Stimulated activated CD4-positive, alpha-beta T cell treated with anti-CD3 and anti-CD28 coated beads, TNF-alpha, amount 100 ng/mL, for 1 hour (primary cell): ENCODE results near the gene HDLBP.
"Not testable (repeated sequence)": the region's sequence is repeated elsewhere in the genome, so short reads cannot be mapped to it uniquely, and the experiment has no call there.

Experiments used
- DNase-seq, 3 donors: peaks; one replicate each; pipeline ENCODE4 v3.0.0-alpha.2; 2020; ENCODE audit warnings: low read depth in 3 of 3, low spot score in 1 of 3

HDLBP gene

DNA sequence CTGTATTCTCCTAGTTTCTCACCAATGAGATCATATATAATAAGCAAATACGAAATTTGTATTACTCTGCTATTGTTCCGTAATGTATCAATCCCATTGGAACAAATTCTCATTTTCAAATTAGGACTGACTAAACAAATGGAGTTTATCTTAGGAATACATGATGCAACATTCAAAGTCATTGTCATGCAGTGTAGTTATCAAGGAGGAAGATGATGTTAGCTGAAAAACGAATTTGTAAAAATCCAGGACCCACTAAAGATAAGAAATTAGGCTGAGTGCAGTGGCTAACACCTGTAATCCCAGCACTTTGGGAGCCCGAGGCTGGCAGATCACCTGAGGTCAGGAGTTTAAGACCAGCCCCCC lies 15.1 kb upstream of the HDLBP start:
- no peak for DNase-seq

DNA sequence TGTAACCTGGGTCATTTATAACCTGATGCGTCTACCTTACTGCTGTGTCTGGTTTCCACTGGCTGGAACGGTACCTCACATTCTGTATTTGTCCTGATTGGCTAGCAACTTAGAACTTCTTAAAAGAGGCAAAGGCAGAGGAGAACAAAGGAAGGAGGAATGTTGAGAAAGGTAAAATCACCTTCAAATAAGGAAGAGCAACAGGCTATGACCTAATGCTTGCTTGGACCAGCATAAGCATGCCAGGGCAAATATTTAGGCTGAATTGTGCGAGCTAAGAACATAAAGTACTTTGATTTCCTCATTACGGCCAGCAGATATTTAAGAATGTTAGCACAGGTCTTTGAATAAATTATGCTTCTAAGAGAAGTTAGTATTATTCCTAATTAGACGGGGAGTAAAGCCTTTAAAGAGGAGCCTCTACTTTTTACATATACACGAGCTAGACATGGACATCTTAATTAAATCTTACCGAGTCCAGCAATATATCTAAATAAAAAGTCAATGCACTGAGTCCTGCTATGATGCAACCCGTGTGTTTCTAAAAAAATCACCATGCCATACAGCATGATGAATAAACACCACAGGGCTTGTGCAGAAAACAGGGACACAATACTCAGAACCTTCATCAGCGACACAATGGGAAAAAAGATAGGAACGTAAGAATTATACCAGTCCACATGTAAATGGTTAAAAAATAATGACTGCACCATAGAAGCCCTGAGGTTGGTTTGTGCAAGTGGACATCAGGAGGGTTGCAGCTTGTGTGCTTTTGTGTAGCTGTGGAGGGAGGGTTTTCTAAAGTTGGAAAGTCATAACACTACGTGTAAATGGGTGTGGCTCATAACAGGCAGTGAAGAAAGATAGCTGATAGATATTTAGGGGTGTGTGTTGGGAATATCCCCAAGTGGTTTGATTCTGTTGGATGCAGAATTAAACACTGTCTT lies 14.5 kb upstream of the HDLBP start:
- no peak for DNase-seq

DNA sequence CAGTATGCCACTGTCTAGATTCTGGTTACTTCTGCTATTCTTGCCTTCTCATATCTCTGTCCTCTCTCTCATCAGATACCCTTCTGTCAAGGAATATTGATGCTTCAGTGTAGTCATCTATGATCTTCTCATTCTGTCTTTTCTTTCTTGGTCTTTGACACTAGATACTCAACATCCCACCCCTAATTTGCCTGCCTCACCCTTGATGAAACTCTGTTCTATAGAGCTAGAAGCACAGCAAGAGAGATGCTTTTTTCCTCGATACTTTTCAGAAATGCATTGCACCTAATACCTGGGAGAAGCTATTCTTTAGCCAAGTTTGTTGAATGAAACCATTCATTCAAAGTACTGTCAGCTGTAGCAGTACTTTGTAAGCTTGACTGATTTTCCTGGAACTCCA lies 9.8 kb upstream of the HDLBP start:
- DNase-seq = no peak

DNA sequence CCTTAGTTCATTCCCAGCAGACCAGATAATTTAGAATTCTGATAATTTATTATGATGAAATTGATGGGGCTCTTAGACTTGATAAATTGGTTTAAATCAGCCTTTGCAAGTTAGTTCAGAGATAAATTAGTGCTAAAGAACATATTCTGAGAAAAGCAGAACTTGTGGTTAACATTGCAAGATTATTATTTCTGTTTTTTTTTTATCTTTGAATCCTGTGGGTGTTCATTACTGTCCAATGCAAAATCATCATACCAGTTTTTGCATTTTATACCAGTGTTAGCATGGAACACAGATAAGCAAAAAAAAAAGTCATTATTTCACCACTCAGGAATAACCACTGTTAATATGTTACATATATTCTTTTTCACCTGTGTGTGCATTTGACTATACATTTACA lies 9.3 kb upstream of the HDLBP start:
- DNase-seq = no peak

DNA sequence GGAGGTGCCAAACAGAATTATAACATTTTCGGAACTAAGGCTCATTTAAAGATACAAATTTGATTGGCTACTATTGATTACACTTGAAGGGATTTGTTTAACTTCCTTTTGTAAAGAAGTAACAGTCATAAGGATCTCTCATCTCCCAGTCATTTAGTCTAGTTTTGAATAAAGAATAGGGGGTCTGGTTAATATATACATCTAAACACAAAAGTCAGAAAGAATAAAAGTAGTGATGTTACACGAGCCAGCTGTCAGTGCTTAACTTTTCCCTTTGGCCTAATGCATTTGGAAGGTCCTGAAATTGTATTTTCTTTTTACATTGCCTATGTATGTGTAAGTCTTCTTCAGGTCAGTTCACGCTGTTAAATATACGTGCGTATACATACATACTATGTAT lies 8.3 kb upstream of the HDLBP start:
- no peak for DNase-seq

DNA sequence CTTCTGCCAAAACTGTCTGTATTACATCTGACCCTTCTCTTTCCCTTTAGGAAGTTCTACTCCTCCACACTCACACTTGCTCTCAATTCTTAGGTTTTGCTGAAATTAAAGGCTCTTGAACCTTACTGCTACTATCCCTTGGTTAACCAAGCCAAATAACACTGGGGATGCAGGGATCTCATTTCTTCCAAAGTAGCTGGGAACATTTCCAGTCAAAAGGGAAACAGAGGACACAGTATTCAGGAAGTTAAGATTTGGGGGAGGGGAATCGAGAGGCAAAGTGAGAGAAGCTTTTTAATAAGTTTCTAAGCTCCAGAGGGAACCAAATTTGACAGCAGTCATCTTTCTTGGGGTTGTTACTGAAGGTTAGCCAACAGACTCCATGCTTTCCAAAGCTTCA lies 6.4 kb upstream of the HDLBP start:
- DNase-seq = no peak

DNA sequence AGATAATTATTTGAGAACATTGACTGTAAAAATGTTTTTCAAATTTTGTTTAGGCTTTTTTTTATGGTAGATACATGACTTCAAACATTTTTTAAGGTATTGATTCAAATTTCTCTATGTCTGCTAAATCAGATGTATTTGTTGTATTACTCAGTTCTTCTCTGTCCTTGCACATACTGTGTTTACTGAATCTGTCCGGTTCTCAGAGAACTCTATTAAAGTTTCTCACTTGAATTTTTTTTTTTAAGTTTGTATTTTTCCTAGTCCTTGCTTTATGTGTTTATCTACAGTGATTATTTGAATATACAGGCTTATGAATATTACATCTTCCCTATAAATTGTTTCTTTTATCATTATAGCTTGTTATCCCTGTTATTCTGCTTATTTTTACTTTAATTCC lies 5.6 kb upstream of the HDLBP start:
- no peak for DNase-seq

DNA sequence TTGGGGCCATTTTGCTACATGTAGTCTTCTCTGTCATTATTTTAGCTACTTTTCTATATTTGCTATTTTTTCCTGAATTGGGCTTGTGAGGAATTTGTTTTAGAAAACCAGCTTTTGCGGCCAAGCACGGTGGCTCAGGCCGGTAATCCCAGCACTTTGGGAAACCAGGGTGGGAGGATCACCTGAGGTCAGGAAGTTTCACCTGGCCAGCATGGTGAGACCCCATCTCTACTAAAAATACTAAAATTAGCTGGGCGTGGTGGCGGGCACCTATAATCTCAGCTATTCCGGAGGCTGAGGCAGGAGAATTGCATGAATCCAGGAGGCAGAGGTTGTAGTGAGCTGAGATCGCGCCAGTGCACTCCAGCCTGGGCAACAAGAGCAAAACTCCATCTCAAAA lies 4.9 kb upstream of the HDLBP start:
- no peak for DNase-seq

DNA sequence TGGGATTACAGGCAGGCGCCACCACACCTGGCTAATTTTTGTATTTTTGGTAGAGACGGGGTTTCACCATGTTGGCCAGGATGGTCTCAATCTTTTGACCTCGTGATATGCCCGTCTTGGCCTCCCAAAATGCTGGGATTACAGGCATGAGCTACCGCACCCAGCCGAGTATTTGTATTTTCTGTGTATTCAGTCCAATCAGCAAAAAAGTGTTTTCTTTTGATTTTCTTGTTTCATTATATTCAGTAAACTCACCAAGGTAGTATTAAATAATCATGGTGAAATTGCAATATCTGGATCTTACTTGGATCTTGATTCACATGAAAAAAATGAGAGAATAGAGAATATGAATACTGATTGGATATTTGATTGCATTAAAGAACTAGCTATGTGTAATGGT lies 3.4 kb upstream of the HDLBP start:
- DNase-seq = not testable (repeated sequence)

DNA sequence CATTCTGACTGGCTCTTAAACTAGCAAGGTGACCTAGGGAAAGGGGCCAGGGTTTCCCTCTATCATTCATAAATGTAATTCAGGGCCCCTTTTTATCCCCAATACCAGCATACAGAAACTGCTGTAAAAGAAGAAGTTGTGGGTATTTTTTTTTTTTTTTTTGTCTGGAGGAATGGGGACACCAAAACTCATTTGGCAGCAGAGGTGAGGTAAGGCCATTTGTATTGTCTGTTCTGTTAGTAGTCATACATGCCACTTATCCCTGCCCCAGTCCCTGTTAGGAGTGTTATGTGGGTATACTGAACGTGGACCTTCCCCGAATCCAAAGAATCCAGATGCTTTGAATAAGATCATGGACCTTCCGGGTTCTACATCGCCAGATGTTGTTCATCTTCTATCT lies 1.9 kb upstream of the HDLBP start:
- DNase-seq = no peak

DNA sequence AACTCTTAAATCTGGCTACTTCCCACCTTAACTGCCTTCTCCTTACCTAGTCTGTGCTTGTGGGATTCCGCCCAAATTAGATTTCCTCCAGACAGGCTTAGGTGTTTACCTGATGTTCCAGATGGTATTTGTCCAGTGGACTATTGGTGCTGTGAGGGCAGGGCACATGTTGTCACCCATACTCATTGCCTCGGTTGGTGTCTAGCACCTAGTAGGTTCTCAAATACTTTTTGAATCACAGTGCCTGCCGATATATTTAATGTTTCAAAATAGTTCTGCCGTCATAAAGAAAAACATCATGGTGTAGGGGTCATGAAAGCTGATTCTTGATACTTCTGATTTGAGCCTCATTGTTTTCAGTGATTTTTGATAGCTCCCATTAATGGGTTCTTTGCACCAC lies 1.4 kb upstream of the HDLBP start:
- no peak for DNase-seq

DNA sequence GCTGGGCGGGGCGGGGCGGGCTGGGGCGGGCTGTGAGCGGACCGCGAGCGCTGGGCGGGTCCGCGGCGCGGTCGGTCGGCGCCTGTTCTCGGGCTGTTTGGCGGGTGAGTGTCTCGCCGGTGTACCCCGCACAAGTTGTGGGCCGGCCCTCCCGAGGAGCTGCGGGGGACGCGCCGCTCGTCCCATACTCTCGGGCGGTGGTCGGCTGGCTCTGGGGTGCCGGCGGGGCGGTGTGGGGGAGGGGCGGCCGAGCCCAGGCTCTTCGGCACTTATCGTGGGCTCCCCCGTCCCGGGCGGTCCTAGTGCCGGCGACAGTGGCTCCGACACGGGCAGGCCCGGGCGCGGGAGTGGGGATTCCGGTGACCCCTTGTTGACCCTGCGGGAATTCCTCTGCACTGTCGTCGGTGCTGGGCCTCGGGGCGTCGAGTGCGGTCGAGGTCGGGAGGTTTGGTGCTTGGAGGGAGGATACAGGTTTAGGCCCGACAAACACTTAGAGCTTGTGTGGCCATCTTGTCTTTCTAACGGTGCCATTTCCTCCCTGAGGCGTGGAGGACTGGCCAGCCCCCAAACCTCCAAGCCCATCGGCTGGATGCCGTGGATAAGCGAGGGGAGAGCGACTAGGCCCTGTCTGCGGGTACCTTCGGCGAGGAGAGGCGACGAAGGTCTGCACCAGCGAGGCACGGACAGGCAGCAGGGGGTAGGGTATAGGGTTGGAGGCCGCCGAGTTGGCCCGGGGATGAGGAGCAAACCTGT lies 583 bp upstream of the HDLBP start, which contains the start of gene SEPTIN2:
SEPTIN2 (plus strand) TSS at position 47 of the 753 bp plus-strand sequence. CDS start 8,308 bp downstream, outside the sequence.
- peak in 2 of 3 donors; percentile 40 to 65 for DNase-seq

DNA sequence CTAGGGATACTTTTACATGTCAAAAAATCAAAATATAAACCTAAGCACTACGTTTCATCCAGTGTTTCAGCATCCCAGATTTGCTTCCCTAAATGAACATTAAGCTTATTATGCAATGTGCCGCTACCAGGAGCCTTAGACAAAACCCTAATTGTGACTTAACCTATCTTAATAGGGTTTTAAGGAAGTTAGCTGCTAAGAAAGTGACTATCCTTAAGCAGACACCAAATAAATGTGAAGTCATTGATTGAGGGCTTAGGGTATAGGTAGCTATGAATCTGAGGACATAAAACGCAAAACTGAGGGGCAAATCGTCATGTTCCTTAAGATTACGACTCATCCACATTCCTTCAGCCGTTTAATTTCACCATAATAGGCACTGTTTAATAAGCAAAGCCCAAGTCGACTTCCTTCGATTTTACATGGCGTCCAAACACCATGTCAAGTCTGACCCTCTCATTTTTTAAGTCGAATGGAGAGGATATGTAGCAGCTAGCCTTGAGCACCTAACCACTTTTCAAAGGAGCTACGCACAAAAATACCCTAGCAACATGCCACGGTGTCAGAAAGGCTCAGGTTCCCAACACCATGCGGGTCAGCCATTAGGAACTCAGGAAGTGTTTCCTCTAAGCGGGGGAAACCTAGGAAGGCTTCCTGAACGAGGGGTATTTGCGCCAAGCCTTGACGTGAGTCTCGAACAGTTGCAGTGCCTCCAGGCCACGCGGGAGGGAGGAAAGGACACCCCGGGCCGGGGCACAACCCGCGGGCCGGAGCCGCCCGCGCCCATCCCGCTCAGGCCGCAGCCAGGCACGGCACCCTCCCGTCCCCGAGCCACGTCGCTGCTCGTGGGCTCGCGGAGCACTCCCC lies 1.0 kb downstream of the HDLBP start:
- no peak for DNase-seq

DNA sequence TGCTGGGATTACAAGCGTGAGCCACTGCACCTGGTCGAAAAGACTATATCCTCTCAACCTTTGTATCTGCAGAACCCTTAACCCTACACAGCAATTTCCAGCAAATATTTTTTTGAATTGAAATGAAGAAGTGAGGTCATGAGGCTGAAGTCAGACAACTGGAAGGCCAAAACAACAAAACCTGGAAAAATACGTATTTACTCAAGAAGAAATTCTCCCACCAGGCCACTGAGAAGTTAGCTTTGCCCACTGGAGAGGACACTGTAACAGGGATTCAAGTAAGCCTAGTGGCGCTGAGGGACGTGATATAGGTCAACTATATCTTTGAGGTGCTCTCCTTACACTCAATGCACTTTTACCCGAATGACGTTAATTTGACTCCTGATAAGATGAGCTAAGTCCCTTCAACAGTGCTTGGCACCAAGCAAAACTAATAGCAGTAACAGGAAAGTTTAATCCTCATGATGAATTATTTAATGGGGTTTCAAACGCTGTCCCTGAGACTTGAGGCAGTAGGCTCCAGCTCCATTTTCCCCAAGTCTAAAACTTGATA lies 1.9 kb downstream of the HDLBP start:
- DNase-seq = no peak

DNA sequence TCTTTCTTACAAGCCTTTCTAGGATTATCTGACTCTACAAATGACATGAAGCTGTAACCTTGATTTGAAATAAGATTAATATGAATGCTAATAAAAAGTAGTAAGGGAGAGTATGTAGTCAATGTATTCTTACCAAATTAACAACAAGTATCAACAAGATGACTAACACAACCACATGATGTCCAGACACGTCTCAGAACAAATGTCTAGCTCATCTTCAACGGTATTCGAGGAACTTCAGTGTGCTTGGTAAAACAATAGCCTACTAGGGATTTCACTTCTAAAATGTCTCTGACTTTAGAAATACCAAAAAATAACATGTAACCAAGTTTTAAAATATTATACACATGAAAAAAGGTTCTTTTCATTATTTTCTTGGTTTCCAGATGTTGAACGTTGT lies 3.4 kb downstream of the HDLBP start:
- no peak for DNase-seq

DNA sequence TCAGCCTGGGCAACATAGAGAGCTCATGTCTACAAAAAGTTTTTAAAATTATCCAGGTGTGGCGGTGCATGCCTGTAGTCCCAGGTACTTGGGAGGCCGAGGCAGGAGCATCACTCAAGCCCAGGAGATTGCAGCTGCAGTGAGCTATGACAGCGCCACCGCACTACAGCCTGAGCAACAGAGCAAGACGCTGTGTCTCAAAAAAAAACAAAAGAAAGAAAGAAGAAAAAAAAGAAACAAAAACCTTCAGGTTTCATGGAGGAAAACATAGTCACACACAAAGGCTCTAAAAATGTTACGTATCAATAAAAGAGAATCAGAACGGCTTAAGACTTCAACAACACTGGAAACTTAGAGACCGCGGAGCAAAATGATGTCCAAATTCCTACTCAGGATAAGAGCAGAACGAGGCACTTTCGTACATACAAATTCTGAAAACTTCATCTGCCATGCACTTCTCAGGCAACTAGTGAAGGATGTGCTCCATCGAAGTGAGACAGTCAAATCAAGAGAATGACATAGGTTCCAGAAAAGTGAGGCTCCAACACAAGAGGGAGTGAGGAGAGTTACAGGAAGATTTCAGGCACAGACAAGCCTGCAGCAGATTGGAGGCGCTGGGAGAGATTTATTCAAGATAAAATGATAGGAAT lies 4.4 kb downstream of the HDLBP start:
- DNase-seq = no peak

DNA sequence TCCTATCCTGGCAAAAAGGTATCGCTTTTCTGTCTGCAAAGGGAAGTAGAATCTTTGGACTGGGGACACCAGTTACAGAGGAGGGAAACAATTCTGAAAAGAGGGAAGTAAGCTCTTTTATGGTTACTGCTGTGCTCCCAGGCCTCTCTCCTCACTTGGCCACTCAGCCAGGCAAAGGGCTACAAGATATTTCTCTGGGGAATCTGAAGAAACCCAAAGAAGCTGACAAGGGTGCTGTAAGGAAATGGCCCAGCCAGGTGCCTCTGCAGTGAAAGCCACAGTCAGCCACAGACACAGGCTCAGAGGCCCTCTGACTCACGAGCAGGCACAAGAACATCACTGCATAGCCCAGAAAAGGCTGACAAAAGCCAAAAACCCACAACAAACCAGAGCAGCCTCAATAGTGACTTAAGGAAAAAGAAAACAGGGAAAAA lies 5.8 kb downstream of the HDLBP start:
- peak; percentile 40 to 56 (median 48) for DNase-seq

DNA sequence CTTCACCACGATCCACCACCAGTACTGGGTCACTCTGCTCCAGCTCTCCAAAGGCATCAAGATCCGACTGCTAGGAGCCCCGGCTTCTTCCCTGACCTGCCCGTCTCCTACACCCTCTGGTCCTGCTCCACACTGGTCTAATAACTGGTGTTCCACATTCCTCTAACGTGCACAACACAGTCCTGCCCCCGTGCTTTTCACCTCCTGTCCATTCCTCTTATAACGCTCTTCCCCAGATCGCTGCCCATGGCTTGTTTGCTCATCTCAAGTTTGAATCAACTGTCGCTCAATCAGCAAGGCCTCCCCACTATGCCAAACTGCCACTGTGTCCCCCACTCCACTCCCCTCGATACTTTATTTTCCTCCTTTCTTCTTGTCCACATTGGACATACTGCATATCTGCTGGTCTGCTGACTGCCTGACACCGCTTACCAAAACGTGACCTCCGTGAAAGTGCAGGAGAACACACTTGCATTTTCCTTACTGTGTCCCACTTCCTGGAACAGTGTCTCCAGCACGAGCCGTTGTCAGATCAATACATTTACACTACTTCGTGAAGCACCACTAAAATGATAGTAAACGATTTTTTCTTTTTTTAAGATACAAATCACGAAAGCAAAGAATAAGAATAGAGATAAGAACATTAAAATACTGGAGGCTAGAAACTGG lies 6.5 kb downstream of the HDLBP start:
- DNase-seq = no peak

DNA sequence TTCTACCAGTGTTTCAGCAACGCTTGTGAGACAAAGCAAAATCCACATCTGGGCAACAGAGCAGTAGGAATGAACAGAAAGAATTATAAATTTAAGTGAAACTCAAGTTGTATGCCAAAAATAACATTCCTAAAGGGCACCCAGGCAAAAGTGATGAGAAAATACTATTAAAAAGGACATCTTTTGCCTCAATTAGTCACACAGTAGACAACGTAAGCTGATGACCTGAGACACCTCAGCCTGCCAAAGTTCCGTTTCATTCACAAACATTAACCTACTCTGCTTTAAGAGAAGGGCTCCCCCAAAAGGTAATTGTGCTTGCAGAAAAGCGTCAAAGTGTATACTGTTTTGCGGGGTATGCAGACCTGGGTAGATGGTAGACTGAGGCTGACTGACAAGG lies 7.2 kb downstream of the HDLBP start:
- no peak for DNase-seq

DNA sequence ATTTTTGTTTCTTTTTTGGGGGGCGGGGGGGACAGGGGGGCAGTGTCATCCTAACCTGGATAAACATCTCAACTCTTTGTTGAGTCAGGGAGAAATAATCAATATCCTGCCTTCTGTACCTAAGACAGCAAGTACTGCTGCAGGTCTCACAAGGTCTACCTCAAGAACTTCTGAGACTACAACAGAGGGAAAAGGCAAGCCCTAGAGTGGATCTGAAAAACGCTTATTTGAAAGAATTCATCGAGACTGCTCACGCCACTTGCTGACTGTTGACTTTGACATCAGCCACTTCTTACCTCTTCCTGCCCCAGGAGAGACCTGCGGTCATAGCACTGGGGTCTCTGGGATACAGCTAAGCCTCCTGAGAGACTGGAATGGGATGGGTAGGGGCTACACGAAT lies 8.4 kb downstream of the HDLBP start:
- no peak for DNase-seq
